HG03108 (cell line): Measurements from ENCODE around the gene SRP14.

Experiments used
- ATAC-seq: cut with Tn5 transposase; IDR thresholded peaks from one replicate; pipeline ENCODE4 v1.9.1; 2021; ENCODE audit warnings: moderate library complexity; ENCODE audit not compliant: unreplicated experiment

Gene SRP14

GRCh38 chr15:40069178-40070165 lies 30.5 kb upstream of the SRP14 start:
- peak; percentile 78 for ATAC-seq

- no peak for ATAC-seq
Measured at GRCh38 chr15:40067921-40068624, 29.1 kb upstream of the SRP14 start.

- ATAC-seq = no peak
Measured at GRCh38 chr15:40066589-40066988, 27.6 kb upstream of the SRP14 start.

GRCh38 chr15:40065166-40065565 lies 26.2 kb upstream of the SRP14 start:
- ATAC-seq = no peak

- ATAC-seq = peak; percentile 34
Measured at GRCh38 chr15:40064231-40064894, 25.4 kb upstream of the SRP14 start.

- ATAC-seq = no peak
Measured at GRCh38 chr15:40063563-40064011, 24.6 kb upstream of the SRP14 start.

- ATAC-seq = no peak
Measured at GRCh38 chr15:40062816-40063562, 24.0 kb upstream of the SRP14 start.

GRCh38 chr15:40061212-40061901 lies 22.4 kb upstream of the SRP14 start:
- ATAC-seq = peak; percentile 59

GRCh38 chr15:40060236-40060961 lies 21.4 kb upstream of the SRP14 start:
- ATAC-seq = no peak

GRCh38 chr15:40059821-40060220 lies 20.8 kb upstream of the SRP14 start:
- no peak for ATAC-seq

- ATAC-seq = no peak
Measured at GRCh38 chr15:40058476-40059140, 19.6 kb upstream of the SRP14 start.

GRCh38 chr15:40055576-40056293 lies 16.8 kb upstream of the SRP14 start:
- no peak for ATAC-seq

GRCh38 chr15:40054855-40055575 lies 16.0 kb upstream of the SRP14 start:
- peak; percentile 68 for ATAC-seq

- ATAC-seq = peak; percentile 41
Measured at GRCh38 chr15:40054605-40054854, 15.5 kb upstream of the SRP14 start.

- peak; percentile 7 for ATAC-seq
Measured at GRCh38 chr15:40053831-40054604, 15.0 kb upstream of the SRP14 start.

GRCh38 chr15:40053079-40053830 lies 14.3 kb upstream of the SRP14 start:
- no peak for ATAC-seq
